GM23248 (cell line): ENCODE data around the gene TBC1D25. TPM values are rescaled to one million over a fixed set of nuclear protein-coding genes. Genes with fewer than 3 reads are reported as not detected.

Experiments
- DNase-seq: peaks from one replicate; pipeline ENCODE4 v3.0.0-alpha.2; 2015
- H2AFZ ChIP-seq: fragments of 200-600 bp; sonication (generic); 2 replicates; pipeline ENCODE4 v1.6.1; 2016; ENCODE audit warnings: antibody characterized with exemption
- H3F3A ChIP-seq: fragments of 200-600 bp; sonication (generic); 2 replicates; pipeline ENCODE4 v1.6.1; 2016; ENCODE audit warnings: mild to moderate bottlenecking, antibody characterized with exemption, mixed run types; ENCODE audit not compliant: insufficient read depth
- H3K27ac ChIP-seq: fragments of 200-600 bp; sonication (generic); 2 replicates; pipeline ENCODE4 v1.5.1; 2016; ENCODE audit warnings: mild to moderate bottlenecking
- H3K27me3 ChIP-seq: fragments of 200-600 bp; sonication (generic); replicated peaks from 2 replicates; pipeline ENCODE4 v1.6.1; 2016; ENCODE audit warnings: mild to moderate bottlenecking; ENCODE audit not compliant: insufficient read depth
- H3K36me3 ChIP-seq: fragments of 200-600 bp; sonication (generic); 2 replicates; pipeline ENCODE4 v1.6.1; 2016; ENCODE audit warnings: low read depth, mild to moderate bottlenecking
- H3K4me1 ChIP-seq: fragments of 200-600 bp; sonication (generic); 2 replicates; pipeline ENCODE4 v1.6.1; 2016; ENCODE audit warnings: mild to moderate bottlenecking; ENCODE audit not compliant: insufficient read depth
- H3K4me2 ChIP-seq: fragments of 200-600 bp; sonication (generic); one replicate; pipeline ENCODE4 v1.6.1; 2016; ENCODE audit warnings: mild to moderate bottlenecking; ENCODE audit not compliant: unreplicated experiment
- H3K4me3 ChIP-seq: fragments of 200-600 bp; sonication (generic); 2 replicates; pipeline ENCODE4 v1.5.1; 2016; ENCODE audit warnings: mild to moderate bottlenecking
- H3K79me2 ChIP-seq: fragments of 200-600 bp; sonication (generic); 2 replicates; pipeline ENCODE4 v1.6.1; 2016; ENCODE audit warnings: mild to moderate bottlenecking; ENCODE audit not compliant: insufficient read depth
- H3K9ac ChIP-seq: fragments of 200-600 bp; sonication (generic); 2 replicates; pipeline ENCODE4 v1.6.1; 2016; ENCODE audit warnings: mild to moderate bottlenecking
- H3K9me2 ChIP-seq: fragments of 200-600 bp; sonication (generic); 2 replicates; pipeline ENCODE4 v1.6.1; 2016; ENCODE audit warnings: mixed run types, mild to moderate bottlenecking, moderate library complexity; ENCODE audit not compliant: insufficient read depth
- H3K9me3 ChIP-seq: fragments of 200-600 bp; sonication (generic); one replicate; pipeline ENCODE4 v1.6.1; 2017; ENCODE audit warnings: low read depth
- H4K20me1 ChIP-seq: fragments of 200-600 bp; sonication (generic); 2 replicates; pipeline ENCODE4 v1.6.0; 2016; ENCODE audit not compliant: insufficient read depth
- EZH2 ChIP-seq: fragments of 200-600 bp; sonication (generic); IDR thresholded peaks from 2 replicates; pipeline ENCODE4 v1.6.1; 2018; ENCODE audit warnings: antibody characterized with exemption, mild to moderate bottlenecking; ENCODE audit not compliant: insufficient read depth, poor library complexity, severe bottlenecking
- EZH2phosphoT487 ChIP-seq: fragments of 200-600 bp; sonication (generic); IDR thresholded peaks from 2 replicates; pipeline ENCODE4 v1.6.1; 2018; ENCODE audit warnings: antibody characterized with exemption, moderate library complexity, mild to moderate bottlenecking, low read depth; ENCODE audit not compliant: insufficient read depth
- WGBS, 2 experiments: methylation state at CpG; one replicate each; pipeline ENCODE4 v1.1.6; 2015 to 2017; ENCODE audit warnings: low lambda C conversion rate in 2 of 2, low coverage in 1 of 2; ENCODE audit errors: missing lambda C conversion rate in 2 of 2; 5-methylcytosine and 5-hydroxymethylcytosine counted together
- in situ Hi-C: fragments of 300-500 bp; cut with MboI; formaldehyde crosslinking; loops from 2 replicates; pipeline ENCODE4 v1.15.0; 2020
- polyA plus RNA-seq: library from polyadenylated mRNA; unstranded; fragments of >200 nt; fragmentation: Nextera tagmentation; extraction: Ambion mirVana; gene quantifications from 2 replicates; pipeline ENCODE4 v1.2.1, GENCODE V29; 2016
- total RNA-seq: library from RNA; depleted of rRNA; stranded (reverse); fragments of >200 nt; shearing (Covaris generic); gene quantifications from 2 replicates; pipeline ENCODE4 v1.2.3, GENCODE V29; 2014

TBC1D25 gene
- total and polyA plus RNA-seq, 2 experiments from 2014 or later, result 7.9 to 8.6 TPM

DNA sequence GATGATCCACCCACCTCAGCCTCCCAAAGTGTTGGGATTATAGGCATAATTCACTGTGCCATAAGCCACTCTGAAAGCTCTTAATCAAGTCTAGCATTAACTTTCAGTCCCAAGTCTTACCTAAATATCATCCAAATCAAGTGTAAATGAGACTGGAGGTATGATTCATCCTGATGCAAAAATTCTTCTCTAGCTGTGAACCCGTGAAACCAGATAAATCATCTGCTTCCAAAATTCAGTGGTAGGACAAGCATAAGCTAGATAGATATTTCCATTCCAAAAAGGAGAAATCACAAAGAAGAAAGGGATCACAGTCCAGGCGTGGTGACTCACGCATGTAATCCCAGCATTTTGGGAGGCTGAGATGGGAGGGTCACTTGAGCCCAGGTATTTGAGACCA, 8.8 kb upstream of the TBC1D25 start:
- peak overlapping the region; percentile 97 for H3K27ac ChIP-seq
- TF ChIP-seq EZH2 (no peak), EZH2phosphoT487 (no peak)
- no peak overlapping the region for H3K4me2 ChIP-seq
- no peaks in the 10 kb centered on the region for H4K20me1 ChIP-seq
- no peaks in the 10 kb centered on the region for H3K27me3 ChIP-seq
- no peaks in the 10 kb centered on the region for H3K9me2 ChIP-seq
- DNase-seq, result peak; percentile 52
- in situ Hi-C loops, result no loop called here
- WGBS, 2 experiments, result 0 to 9% methylated on average over 3 of the region's 3 CpGs
- H3K4me3 ChIP-seq, result no peak overlapping the region
- H3F3A ChIP-seq, result peaks cover 29% of the 10 kb centered on the region
- no peaks in the 10 kb centered on the region for H3K9me3 ChIP-seq
- peak overlapping the region; percentile 75; the same call in 1 of the 2 replicates for H3K9ac ChIP-seq
- H3K36me3 ChIP-seq, result no peaks in the 10 kb centered on the region
- H3K4me1 ChIP-seq, result peaks cover 26% of the 10 kb centered on the region
- no peaks in the 10 kb centered on the region for H3K79me2 ChIP-seq
- no peak overlapping the region for H2AFZ ChIP-seq

- Histone ChIP-seq H3K9ac (peak overlapping the region; percentile 75), H3K9me2 (no peaks in the 10 kb centered on the region), H3K27ac (peak overlapping the region; percentile 97), H3K4me1 (peaks cover 23% of the 10 kb centered on the region), H3K9me3 (no peaks in the 10 kb centered on the region), H3F3A (peaks cover 28% of the 10 kb centered on the region), H3K4me3 (0 out of 2 replicates have a peak overlapping the region, but pooled peaks have one; percentile 22), H3K27me3 (no peaks in the 10 kb centered on the region), H3K36me3 (no peaks in the 10 kb centered on the region), H4K20me1 (no peaks in the 10 kb centered on the region), H3K79me2 (no peaks in the 10 kb centered on the region), H3K4me2 (peak overlapping the region; percentile 51), H2AFZ (peak overlapping the region; percentile 59)
- peak; percentile 86 for DNase-seq
- 20 to 25% methylated on average over 4 to 5 of the region's 5 CpGs for WGBS, 2 experiments
- TF ChIP-seq EZH2, result no peak
- no peak for TF ChIP-seq EZH2phosphoT487
- in situ Hi-C loops, result no loop called here
These were observed 8.1 kb upstream of the TBC1D25 start for GRCh38 chrX:48531358-48531959.

GRCh38 chrX:48532161-48532560, 7.4 kb upstream of the TBC1D25 start:
- H3K79me2 ChIP-seq, result no peaks in the 10 kb centered on the region
- peak overlapping the region; percentile 59 for H2AFZ ChIP-seq
- peak overlapping the region; percentile 97 for H3K27ac ChIP-seq
- peak overlapping the region; percentile 75 for H3K9ac ChIP-seq
- peaks cover 23% of the 10 kb centered on the region for H3K4me1 ChIP-seq
- in situ Hi-C loops, result no loop called here
- peak overlapping the region; percentile 51 for H3K4me2 ChIP-seq
- H3K36me3 ChIP-seq, result no peaks in the 10 kb centered on the region
- no peaks in the 10 kb centered on the region for H4K20me1 ChIP-seq
- H3K4me3 ChIP-seq, result no peak overlapping the region
- no peaks in the 10 kb centered on the region for H3K9me3 ChIP-seq
- H3K9me2 ChIP-seq, result no peaks in the 10 kb centered on the region
- WGBS, 2 experiments, result 89 to 92% methylated on average over 1 of the region's 1 CpG
- H3F3A ChIP-seq, result peaks cover 28% of the 10 kb centered on the region
- DNase-seq, result peak; percentile 40
- TF ChIP-seq EZH2phosphoT487, result no peak
- H3K27me3 ChIP-seq, result no peaks in the 10 kb centered on the region

DNA sequence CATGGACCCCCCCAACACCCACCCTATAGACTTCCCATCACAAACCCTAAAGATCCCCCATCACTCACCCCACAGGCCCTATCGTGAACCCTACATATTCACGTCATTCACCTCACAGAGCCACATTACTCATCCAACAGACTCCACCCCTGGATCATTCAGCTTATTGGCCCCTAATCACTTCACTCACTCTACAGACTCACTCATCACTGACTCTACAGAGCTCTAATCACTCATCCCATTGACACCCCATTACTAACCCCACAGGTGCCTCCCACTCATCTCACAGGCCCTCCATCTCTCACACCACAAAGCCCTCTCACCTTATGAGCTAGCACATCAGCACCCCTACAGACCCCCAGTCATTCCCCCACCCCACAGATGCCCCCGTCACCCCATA, 6.3 kb upstream of the TBC1D25 start:
- in situ Hi-C loops, result no loop called here
- no peak overlapping the region for H3K27ac ChIP-seq
- no peaks in the 10 kb centered on the region for H3K79me2 ChIP-seq
- TF ChIP-seq EZH2phosphoT487 (no peak), EZH2 (no peak)
- no peak for DNase-seq
- no peaks in the 10 kb centered on the region for H4K20me1 ChIP-seq
- no peaks in the 10 kb centered on the region for H3K36me3 ChIP-seq
- H3K9me2 ChIP-seq, result no peaks in the 10 kb centered on the region
- H3K9me3 ChIP-seq, result no peaks in the 10 kb centered on the region
- H3K4me1 ChIP-seq, result peaks cover 29% of the 10 kb centered on the region
- no peak overlapping the region for H3K9ac ChIP-seq
- 30 to 76% methylated on average over 2 to 3 of the region's 3 CpGs for WGBS, 2 experiments
- H3K4me2 ChIP-seq, result no peak overlapping the region
- no peak overlapping the region for H2AFZ ChIP-seq
- H3K4me3 ChIP-seq, result no peak overlapping the region
- H3K27me3 ChIP-seq, result no peaks in the 10 kb centered on the region
- peaks cover 31% of the 10 kb centered on the region for H3F3A ChIP-seq
